Astrocyte (in vitro differentiated cells and primary cell): ENCODE measurements around the gene CSKMT.

ENCODE experiments used
- CTCF ChIP-seq: IDR thresholded peaks from 2 replicates; pipeline ENCODE4 v1.5.1; 2011; ENCODE audit warnings: low read depth, mild to moderate bottlenecking, inconsistent platforms, low read length, moderate library complexity; ENCODE audit not compliant: insufficient read depth
- EZH2 ChIP-seq: IDR thresholded peaks from 2 replicates; pipeline ENCODE4 v1.6.1; 2012; ENCODE audit warnings: mild to moderate bottlenecking, low read length, inconsistent platforms; ENCODE audit not compliant: insufficient read depth

GRCh38 chr11:62665075-62665598 lies at the start of gene CSKMT, which contains the start of gene C11orf98:
- TF ChIP-seq CTCF (no peak), EZH2 (no peak)
